ENCODE measurements around the gene LRRC37A2.
"Not testable (repeated sequence)": the region's sequence is repeated elsewhere in the genome, so short reads cannot be mapped to it uniquely, and the experiment has no call there.

The LRRC37A2 gene

DNA sequence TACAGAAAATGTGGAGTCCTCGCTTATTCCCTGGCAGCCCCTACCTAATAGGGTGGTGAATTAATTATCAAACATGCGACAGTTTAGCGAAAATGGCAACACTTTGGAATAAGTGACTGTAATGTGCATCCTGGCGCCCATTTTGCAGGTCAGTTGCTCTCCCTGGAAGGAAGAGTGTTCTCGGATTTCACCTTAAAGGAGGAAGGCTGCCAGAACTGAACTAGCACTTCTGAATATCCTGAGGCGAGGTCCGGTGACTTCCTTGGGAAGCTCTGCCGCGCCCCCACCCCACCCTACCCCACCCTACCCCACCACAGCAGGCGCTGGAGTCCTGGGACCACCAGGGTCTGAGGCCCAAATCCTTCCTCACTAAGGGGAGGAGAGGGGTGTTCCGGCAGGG lies at the start of gene LRRC37A2:
TSS of gene LRRC37A2 (plus strand) at position 301 of the 400 bp plus-strand sequence. CDS start 245 bp downstream, outside the sequence.
- not testable (repeated sequence) for DNase-seq (ENCODE audit: low read depth)

GRCh38 chr17:46467618-46468017 lies 44.6 kb upstream of the LRRC37A2 start:
- DNase-seq (ENCODE audit: low read depth), result not testable (repeated sequence)

DNA sequence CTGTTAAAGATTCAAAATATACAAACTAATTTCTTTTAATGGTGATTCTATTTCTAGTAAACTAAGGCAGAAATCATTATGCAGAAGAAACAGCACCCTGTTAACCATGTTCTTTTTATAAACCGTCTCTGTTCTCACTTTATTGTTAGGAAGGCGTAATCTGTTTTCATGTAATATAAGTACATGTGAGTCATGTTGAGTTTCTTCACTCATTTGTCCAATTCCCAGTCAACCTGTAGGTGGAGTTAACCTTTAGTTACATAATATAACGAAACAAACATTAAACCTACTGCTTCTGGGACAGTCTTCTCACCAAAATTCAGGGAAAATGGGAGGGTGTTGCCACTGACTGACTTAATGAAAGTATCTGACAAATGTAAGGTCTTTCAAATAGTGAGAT lies 37.8 kb upstream of the LRRC37A2 start:
- DNase-seq (ENCODE audit: low read depth), result not testable (repeated sequence)

- not testable (repeated sequence) for DNase-seq (ENCODE audit: low read depth)
Measured at GRCh38 chr17:46475583-46475982, 36.7 kb upstream of the LRRC37A2 start.

GRCh38 chr17:46478823-46479222 lies 33.4 kb upstream of the LRRC37A2 start:
- not testable (repeated sequence) for DNase-seq (ENCODE audit: low read depth)

DNA sequence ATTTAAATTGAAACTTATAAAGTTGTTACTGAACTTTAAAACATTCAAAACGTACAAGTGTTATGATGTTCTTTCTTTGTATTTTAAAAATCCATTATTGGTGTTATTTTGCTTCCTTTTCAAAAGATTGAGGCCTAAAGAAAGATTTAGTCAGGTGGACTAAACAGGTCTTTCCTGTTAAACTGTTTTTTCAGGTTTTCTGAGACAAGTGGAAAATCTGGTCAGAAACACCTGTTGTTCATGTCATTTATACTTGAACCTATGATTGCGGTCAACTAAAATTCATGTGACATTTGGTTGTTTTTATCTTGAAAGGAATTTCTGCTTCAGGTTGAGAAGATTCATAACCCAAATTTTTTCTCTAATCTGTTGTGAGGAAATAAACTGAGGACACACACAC lies 31.0 kb upstream of the LRRC37A2 start:
- DNase-seq (ENCODE audit: low read depth), result not testable (repeated sequence)

DNA sequence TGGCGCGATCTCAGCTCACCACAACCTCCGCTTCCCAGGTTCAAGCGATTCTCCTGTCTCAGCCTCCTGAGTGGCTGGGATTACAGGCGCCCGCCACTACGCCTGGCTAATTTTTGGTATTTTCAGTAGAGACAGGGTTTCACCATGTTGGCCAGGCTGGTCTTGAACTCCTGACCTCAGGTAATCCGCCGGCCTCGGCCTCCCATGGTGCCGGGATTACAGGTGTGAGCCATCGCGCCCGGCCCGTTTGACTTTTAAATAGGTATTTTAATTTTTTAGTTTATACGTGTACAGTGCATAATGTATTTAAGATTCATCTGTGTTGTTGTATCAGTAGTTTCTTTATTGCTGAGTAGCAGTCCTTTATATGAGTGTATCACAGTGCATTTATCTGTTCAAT lies 20.2 kb upstream of the LRRC37A2 start:
- DNase-seq (ENCODE audit: low read depth), result not testable (repeated sequence)

DNA sequence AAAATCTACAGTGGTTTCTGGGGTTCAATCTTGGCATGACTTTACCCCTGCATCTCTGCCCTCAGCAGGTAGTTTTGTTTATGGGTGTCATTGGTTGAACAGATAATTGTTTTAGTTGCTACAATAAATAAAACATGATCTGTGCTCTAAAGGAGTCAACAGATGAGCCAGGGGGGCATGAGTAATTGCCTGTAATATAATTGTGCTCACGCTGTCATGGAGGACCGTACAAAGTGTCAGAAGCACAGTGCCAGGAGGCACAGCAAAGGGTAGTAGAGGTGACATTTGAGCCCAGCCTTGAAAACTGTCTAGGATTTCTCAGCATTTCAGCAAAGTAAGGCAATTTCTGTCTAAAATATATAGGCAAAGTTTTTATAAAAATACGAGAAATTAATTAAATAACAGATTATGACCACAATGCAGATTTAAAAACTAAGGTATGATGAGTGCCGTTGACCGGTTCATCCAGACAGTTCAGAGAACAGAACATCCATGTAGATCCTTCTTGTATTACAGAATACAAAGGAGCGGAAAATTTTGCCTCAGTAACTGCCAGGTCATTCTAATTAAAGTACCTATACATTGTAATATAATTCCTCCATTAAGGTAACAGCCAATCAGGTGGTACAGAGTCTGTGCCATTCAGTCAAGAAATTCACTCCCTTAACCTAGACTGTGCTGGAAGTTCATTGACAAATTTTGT lies 12.7 kb upstream of the LRRC37A2 start:
- DNase-seq (ENCODE audit: low read depth), result not testable (repeated sequence)

DNA sequence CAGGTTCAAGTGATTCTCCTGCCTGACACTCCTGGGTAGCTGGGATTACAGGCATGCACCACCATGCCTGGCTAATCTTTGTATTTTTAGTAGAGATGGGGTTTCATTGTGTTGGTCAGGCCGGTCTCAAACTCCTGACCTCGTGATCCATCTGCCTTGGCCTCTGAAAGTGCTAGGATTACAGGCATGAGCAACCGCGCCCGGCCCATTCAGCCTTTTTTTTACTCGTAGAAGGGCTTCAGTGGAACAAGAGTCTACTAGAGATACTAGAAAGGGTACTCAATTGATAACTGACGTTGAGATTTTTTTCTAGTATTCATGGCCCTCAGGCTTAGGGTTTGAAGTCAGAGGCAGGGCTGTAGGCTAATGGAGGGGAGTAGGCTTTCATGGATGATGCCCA lies 6.4 kb upstream of the LRRC37A2 start:
- DNase-seq (ENCODE audit: low read depth), result not testable (repeated sequence)

DNA sequence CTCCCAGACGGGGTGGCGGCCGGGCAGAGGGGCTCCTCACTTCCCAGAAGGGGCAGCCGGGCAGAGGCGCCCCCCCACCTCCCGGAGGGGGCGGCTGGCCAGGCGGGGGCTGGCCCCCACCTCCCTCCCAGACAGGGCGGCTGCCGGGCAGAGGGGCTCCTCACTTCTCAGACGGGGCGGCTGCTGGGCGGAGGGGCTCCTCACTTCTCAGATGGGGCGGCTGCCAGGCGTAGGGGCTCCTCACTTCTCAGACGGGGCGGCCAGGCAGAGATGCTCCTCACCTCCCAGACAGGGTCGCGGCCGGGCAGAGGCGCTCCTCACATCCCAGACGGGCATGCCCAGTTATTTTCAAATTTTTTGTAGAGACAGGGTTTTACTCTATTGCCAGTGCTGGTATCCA lies 22.4 kb downstream of the LRRC37A2 start:
- not testable (repeated sequence) for DNase-seq (ENCODE audit: low read depth)

DNA sequence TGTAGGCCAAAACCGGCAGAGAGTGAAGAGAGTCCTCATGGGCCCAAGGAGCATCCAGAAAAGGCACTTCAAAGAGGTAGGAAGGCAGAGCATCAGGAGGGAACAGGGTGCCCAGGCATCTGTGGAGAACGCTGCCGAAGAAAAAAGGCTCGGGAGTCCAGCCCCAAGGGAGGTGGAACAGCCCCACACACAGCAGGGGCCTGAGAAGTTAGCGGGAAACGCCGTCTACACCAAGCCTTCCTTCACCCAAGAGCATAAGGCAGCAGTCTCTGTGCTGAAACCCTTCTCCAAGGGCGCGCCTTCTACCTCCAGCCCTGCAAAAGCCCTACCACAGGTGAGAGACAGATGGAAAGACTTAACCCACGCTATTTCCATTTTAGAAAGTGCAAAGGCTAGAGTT lies 36.3 kb downstream of the LRRC37A2 start:
- DNase-seq (ENCODE audit: low read depth), result not testable (repeated sequence)

DNA sequence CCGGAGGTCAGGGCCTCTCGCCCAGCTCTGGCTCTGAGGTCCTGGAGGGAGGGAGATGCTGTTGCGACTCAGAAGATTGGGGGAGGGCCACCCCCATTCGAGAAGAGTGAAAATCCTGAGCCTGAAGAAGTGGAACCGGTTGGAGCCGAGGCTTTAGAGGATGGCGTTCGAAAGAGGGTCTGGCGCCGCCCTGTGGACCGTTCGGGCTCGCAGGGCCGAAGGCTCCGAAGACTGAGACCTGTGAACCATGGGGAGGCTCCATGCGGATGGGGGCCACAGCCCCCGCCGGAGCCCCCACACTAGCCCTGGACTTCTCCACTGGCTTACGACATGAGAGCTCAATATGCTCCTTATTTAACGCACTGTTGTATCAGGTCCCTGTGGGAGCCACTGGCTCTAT lies 46.9 kb downstream of the LRRC37A2 start:
- not testable (repeated sequence) for DNase-seq (ENCODE audit: low read depth)

- DNase-seq (ENCODE audit: low read depth), result not testable (repeated sequence)
Measured at GRCh38 chr17:46560048-46560447, 47.8 kb downstream of the LRRC37A2 start.

DNA sequence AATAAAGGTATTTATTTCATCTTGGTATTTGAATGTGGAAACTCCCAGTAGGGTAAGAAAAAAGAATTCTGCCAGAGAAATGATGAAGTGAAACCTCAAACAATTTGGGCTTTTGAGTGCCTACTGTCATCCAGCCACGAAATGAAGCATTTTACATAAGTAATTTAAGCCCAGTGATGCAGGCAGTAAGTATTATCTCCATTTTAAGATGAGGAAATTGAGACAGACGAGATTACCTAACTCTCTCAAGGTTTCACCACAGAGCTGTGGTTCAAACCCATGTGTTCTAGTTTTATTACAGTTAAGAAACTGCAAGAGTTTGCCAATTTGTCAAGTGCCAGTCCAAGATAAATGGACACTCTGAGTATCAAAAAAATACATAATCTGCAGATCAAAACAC lies 54.0 kb downstream of the LRRC37A2 start:
- not testable (repeated sequence) for DNase-seq (ENCODE audit: low read depth)

GRCh38 chr17:46566980-46567379 lies 54.7 kb downstream of the LRRC37A2 start:
- not testable (repeated sequence) for DNase-seq (ENCODE audit: low read depth)

DNA sequence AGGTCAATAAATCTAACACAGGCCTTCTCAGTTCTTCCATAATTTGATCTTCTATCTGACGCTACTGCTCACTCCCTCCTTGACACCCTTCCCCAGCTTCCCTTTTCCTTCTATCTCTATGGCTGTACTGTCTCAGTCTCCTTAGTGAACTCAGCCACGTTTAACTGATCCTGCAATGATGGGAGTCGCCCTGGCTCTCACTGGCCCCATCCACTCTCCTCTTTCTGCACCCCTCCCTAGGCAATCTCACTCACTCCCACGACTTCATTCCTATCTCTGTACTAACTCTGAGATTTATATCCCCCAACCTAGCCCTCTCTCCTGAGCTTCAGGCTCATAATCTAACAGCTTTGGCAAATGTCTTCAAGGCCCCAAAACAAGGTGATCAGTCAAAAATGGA lies 59.5 kb downstream of the LRRC37A2 start:
- DNase-seq (ENCODE audit: low read depth), result not testable (repeated sequence)

GRCh38 chr17:46579083-46580075 lies 67.1 kb downstream of the LRRC37A2 start, which contains the start of gene ARL17A:
Gene ARL17A (minus strand): TSS chr17:46579691. CDS start chr17:46576322, 3,369 bp downstream.
- DNase-seq (ENCODE audit: low read depth), result not testable (repeated sequence)

DNA sequence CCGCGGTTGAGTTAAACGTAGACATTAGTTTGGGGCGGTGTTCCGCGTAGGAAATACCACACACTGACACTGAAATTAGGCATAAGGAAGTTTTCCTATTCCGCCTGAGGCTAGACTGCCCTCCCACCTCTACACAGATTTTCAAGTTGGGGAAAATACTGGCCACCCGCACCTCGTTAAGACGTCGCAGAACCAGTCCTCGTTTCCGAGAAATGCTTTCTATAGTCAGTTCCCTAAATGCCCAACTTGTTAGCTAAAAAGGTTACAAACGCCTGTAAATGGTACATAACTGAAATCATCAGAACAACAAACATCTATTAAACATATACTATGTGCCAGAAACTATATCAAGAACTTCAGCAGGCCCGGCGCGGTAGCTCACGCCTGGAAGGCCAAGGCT lies 67.8 kb downstream of the LRRC37A2 start:
- not testable (repeated sequence) for DNase-seq (ENCODE audit: low read depth)

DNA sequence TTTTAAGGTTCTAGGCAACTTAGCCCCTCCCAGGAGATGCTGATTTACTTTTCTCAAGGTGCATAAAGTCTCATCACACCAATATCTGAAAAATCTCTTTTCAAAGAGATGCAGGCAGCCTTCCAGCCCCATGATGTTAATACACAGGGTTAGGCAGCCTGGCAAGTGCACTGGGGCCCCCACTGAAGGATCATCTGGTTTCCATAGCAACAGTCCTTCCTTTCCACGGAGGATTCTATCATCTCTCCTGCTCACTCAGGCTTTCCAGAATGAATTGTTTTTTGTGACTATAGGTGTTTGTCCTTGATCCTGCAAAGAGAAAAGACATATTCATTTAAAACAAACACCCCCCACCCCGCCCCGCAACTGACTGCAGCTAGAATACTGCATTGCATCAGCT lies 73.2 kb downstream of the LRRC37A2 start:
- not testable (repeated sequence) for DNase-seq (ENCODE audit: low read depth)

DNA sequence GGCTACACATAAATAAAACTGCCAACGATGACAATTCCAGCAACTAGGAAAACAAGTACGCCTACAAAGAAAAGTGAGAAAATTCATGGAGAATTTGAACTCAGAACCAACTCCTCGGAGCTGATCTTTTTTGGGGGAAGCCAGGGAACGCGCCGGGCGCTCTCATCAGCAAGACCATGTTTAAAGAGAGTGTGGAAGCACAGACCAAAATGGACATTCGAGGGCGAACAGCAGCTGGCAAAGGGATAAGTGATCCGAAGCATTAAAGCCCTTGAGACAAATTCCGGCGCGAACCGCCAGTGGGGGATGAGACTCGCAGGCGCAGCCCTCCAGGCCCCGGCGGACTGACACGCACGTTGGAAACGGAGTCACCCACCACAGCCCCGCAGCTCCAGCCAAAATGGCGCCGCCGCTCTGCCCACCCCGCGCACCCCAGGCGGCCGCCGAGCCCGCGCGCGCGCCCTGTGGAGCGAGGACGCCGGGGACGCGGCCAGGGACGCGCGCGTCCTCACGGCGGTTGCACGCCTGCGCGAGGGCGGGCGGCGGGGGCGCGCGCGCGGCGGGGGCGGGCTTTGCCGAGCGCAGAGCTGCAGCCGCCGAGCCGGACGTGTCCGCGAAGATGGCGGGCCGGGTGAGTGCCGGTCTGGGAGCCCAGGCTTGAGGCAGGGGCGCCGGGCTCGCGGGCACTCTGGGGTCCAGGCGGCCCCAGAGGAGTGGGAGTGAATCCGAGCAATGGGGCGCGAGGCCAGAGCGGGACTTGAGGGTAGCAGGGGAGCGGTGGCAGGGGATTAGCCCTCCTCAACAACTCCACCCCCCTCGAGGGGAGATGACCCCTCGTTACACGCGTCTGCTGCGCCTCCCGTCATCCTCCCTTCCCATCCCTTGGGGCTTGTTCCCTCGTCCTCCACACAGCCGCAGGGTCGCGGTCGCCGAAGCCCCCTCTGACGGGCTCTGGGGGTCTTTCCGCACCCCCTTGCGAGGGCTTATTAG lies 78.2 kb downstream of the LRRC37A2 start, which contains the start of gene NSF:
TSS of gene NSF (plus strand) at position 513 of the 990 bp plus-strand sequence. CDS start at position 620, 107 bp downstream.
- DNase-seq (ENCODE audit: low read depth), result not testable (repeated sequence)

DNA sequence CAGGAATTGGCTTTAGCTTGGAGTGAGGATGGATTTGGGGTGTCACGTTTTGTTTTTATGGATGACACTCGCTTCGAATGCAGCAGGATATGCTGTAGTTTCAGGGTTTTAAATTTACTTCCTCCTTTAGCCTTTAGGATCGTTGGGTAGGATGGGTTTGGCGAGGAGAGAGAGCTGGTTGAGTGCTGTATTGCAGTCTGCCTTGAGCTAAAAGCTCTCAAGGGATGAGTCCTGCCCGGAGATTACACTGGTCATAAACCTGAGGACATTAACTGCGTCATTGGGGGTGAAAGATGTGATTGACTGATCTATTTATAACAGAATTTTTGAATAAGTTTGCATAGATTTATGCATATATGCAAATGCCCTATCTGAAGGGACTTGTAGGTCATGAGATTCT lies 79.1 kb downstream of the LRRC37A2 start:
- DNase-seq (ENCODE audit: low read depth), result not testable (repeated sequence)
